GM12878 (cell line): ENCODE data around the gene PACS1. TPM values are rescaled to one million over a fixed set of nuclear protein-coding genes. Genes with fewer than 3 reads are reported as not detected.

ENCODE experiments used
- ATAC-seq: fragments of 200-7000 bp; cut with Tn5 transposase; 3 replicates; pipeline ENCODE4 v1.9.1; 2020; ENCODE audit warnings: mild to moderate bottlenecking, moderate library complexity
- BruUV-seq: library from RNA; stranded (reverse); fragments of 400-500 nt; replicated peaks from 2 replicates; lab custom pipeline; 2021; lab: Mats Ljungman, UMichigan
- CTCF ChIA-PET: fragments of 300-600 bp; sonication (Branson Sonifier 250); formaldehyde crosslinking; extraction: SDS; loops from one replicate; lab custom pipeline; 2021; ENCODE audit warnings: inconsistent platforms; lab: Yijun Ruan, JAX
- POLR2A ChIA-PET: fragments of 350-600 bp; formaldehyde crosslinking; extraction: SDS; loops from one replicate; lab custom pipeline; 2021; ENCODE audit warnings: inconsistent platforms; lab: Charles Lee
- RAD21 ChIA-PET: fragments of 300-600 bp; sonication (Branson Sonifier 250); formaldehyde crosslinking; loops from one replicate; lab custom pipeline; 2023; ENCODE audit warnings: antibody characterized with exemption; ENCODE audit not compliant: unreplicated experiment; lab: Charles Lee
- SMC1A ChIA-PET: fragments of 300-600 bp; sonication (Branson Sonifier 250); formaldehyde crosslinking; loops from one replicate; lab custom pipeline; 2023; ENCODE audit not compliant: unreplicated experiment, uncharacterized antibody; lab: Charles Lee
- DNase-seq: peaks from one replicate; pipeline ENCODE4 v3.0.0-alpha.2; 2011; ENCODE audit warnings: low read depth, low spot score
- FAIRE-seq: peaks from 3 replicates; lab custom pipeline; 2011; peaks lifted over from hg19 to GRCh38; lab: Jason Lieb, UNC
- H2AFZ ChIP-seq: 2 replicates; pipeline ENCODE4 v1.6.0; 2011; ENCODE audit warnings: low read depth, low read length, control low read depth; ENCODE audit not compliant: control insufficient read depth
- H3K27ac ChIP-seq: 2 replicates; pipeline ENCODE4 v1.5.1; 2011; ENCODE audit warnings: control low read depth; ENCODE audit not compliant: control insufficient read depth, insufficient read depth
- H3K27me3 ChIP-seq, 2 experiments: replicated peaks in 1 of 2; 2 replicates each; pipeline versions ENCODE4 v1.6.0 to v1.6.1; 2011; ENCODE audit warnings: low read length in 1 of 2; ENCODE audit not compliant: control insufficient read depth in 2 of 2, insufficient read depth in 2 of 2
- H3K36me3 ChIP-seq, 2 experiments: 2 replicates each; pipeline ENCODE4 v1.5.1; 2011; ENCODE audit warnings: low read length in 1 of 2; ENCODE audit not compliant: control insufficient read depth in 2 of 2, insufficient read depth in 2 of 2
- H3K4me1 ChIP-seq: 2 replicates; pipeline ENCODE4 v1.6.1; 2011; ENCODE audit warnings: mild to moderate bottlenecking, low read length, moderate library complexity, mixed read lengths; ENCODE audit not compliant: control insufficient read depth, insufficient read depth
- H3K4me2 ChIP-seq: 2 replicates; pipeline ENCODE4 v1.6.0; 2011; ENCODE audit warnings: control low read depth; ENCODE audit not compliant: control insufficient read depth, insufficient read depth
- H3K4me3 ChIP-seq: fragments of 200-600 bp; sonication (generic); 2 replicates; pipeline ENCODE4 v1.5.1; 2016
- H3K79me2 ChIP-seq: 2 replicates; pipeline ENCODE4 v1.6.0; 2011; ENCODE audit warnings: low read length; ENCODE audit not compliant: control insufficient read depth, insufficient read depth
- H3K9ac ChIP-seq: 2 replicates; pipeline ENCODE4 v1.8.0; 2011; ENCODE audit warnings: low read length, control low read depth, mixed read lengths; ENCODE audit not compliant: control insufficient read depth, insufficient read depth
- H3K9me3 ChIP-seq: replicated peaks from 3 replicates; pipeline ENCODE4 v1.5.1; 2011; ENCODE audit warnings: mild to moderate bottlenecking, low read length; ENCODE audit not compliant: control insufficient read depth, insufficient read depth
- H4K20me1 ChIP-seq: 2 replicates; pipeline ENCODE4 v1.6.0; 2011; ENCODE audit not compliant: control insufficient read depth, insufficient read depth
- LARP7 ChIP-seq: fragments of 450-650 bp; IDR thresholded peaks from 2 replicates; pipeline ENCODE4 v1.6.1; 2017; ENCODE audit warnings: mild to moderate bottlenecking
- NR2C2 ChIP-seq: IDR thresholded peaks from 2 replicates; pipeline ENCODE4 v1.6.1; 2011; ENCODE audit warnings: borderline replicate concordance, low read depth; ENCODE audit not compliant: control insufficient read depth, insufficient read length
- SMC3 ChIP-seq: IDR thresholded peaks from 2 replicates; pipeline ENCODE4 v1.6.1; 2011; ENCODE audit warnings: low read length, improper control_type of control experiment, borderline replicate concordance
- SP1 ChIP-seq: IDR thresholded peaks from one replicate; pipeline ENCODE4 v1.6.1; 2011; ENCODE audit warnings: low read depth, low read length
- SPI1 ChIP-seq: IDR thresholded peaks from 2 replicates; pipeline ENCODE4 v1.6.1; 2011; ENCODE audit warnings: low read depth, mild to moderate bottlenecking, low read length, moderate library complexity, borderline replicate concordance; ENCODE audit not compliant: insufficient read depth
- YBX1 ChIP-seq: fragments of 450-650 bp; IDR thresholded peaks from 2 replicates; pipeline ENCODE4 v1.6.1; 2016; ENCODE audit warnings: antibody characterized with exemption
- ZNF207 ChIP-seq: fragments of 450-650 bp; IDR thresholded peaks from 2 replicates; pipeline ENCODE4 v1.6.1; 2014; ENCODE audit warnings: antibody characterized with exemption, mild to moderate bottlenecking, borderline replicate concordance
- WGBS: methylation state at CpG from one replicate; pipeline ENCODE4 v1.1.6; 2016; ENCODE audit warnings: low lambda C conversion rate; ENCODE audit not compliant: insufficient replicate concordance, insufficient coverage; ENCODE audit errors: missing lambda C conversion rate; 5-methylcytosine and 5-hydroxymethylcytosine counted together
- in situ Hi-C: fragments of 300-500 bp; cut with MboI; formaldehyde crosslinking; loops from 9 replicates; pipeline ENCODE4 v1.14.3; 2018; ENCODE audit warnings: mixed read lengths
- intact Hi-C: fragments of 100-400 bp; cut with micrococcal nuclease; formaldehyde crosslinking; loops from one replicate; pipeline ENCODE4 v1.14.2; 2022; ENCODE audit not compliant: unreplicated experiment
- polyA plus RNA-seq, 11 experiments: library from polyadenylated mRNA; depleted of rRNA in 4 of 11; unstranded in 6 of 11; stranded (reverse) in 5 of 11; fragments of >200 nt; fragmentation: Nextera tagmentation in 4 of 11; fragmentation: Illumina TruSeq in 1 of 11; extraction: Ambion mirVana in 4 of 11; extraction: Trizol in 1 of 11; gene quantifications; 1 replicate in 1 of 11; 2 replicates in 10 of 11; pipeline versions ENCODE4 v1.2.1 to v1.2.3, GENCODE V29; 2011 to 2016; ENCODE audit warnings: inconsistent platforms in 2 of 11, missing spikeins in 2 of 11, low read depth in 1 of 11
- total RNA-seq, 4 experiments: library from RNA; depleted of rRNA in 3 of 4; stranded (reverse); fragments of >200 nt in 3 of 4; fragmentation: Illumina TruSeq in 1 of 4; extraction: Trizol in 1 of 4; gene quantifications; 2 replicates each; pipeline versions ENCODE4 v1.2.1 to v1.2.3, GENCODE V29; 2013 to 2021
- TF ChIP-seq, protein P1 (sequence below): IDR thresholded peaks from 2 replicates; pipeline ENCODE4 v1.6.1; 2012; ENCODE audit warnings: improper control_type of control experiment, low read depth, low read length; ENCODE audit not compliant: insufficient replicate concordance
- TF ChIP-seq, protein P2 (sequence below): IDR thresholded peaks from 2 replicates; pipeline ENCODE4 v1.6.1; 2011; ENCODE audit warnings: borderline replicate concordance, low read depth, mild to moderate bottlenecking, moderate library complexity, mixed read lengths, low read length; ENCODE audit not compliant: insufficient read depth; ENCODE audit errors: extremely low read length
- TF ChIP-seq, protein P3 (sequence below): IDR thresholded peaks from 2 replicates; pipeline ENCODE4 v1.6.1; 2011; ENCODE audit warnings: mild to moderate bottlenecking, low read depth, low read length, moderate library complexity; ENCODE audit not compliant: insufficient replicate concordance

Gene PACS1
- total and polyA plus RNA-seq, 10 of the 15 experiments (the other 5 are each of a cell fraction or from before 2014, with no cell fraction given), result 1.1 to 74.3 (median 17.9) TPM

DNA sequence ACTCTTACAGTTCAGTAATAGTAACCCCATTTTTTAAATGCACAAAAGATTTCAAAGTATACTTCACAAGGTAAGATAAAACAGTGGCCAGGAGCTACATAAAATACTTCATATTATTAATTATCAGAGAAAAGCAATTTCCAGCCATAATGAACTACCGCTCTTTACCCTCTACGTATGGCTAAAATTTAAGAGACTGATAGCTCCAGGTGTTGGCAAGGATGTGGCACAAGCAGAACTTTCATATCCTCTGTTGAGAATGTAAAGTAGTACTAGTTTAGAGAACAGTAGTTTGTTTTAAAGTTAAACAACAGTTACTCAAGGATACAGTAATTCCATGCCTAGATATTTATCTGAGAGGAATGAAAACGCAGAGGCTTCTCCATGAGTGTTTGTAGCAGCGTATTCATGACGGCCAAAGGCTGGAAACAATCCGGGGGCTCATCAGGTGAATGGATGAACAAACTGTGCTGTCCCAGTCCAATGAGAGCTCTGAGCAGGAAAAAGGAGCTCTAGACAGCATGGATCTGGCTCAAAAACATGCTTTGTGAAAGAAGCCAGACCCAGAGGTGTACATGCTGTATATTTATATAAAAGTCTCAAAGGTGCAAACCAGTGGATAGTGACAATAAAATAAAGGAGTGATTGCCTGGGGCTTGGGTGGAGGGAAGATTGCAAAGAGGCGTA is 85.5 kb downstream of the PACS1 start:
- Histone ChIP-seq H3K9ac (no peak overlapping the region), H3K27me3 (no peaks in the 10 kb centered on the region), H3K4me1 (peaks cover 28% of the 10 kb centered on the region), H3K79me2 (peaks cover 2% of the 10 kb centered on the region), H3K4me2 (no peak overlapping the region), H3K27ac (no peak overlapping the region), H3K36me3 (peaks cover 0 to 4% of the 10 kb centered on the region in 2 experiments; a peak in 1 of 4 replicates), H3K9me3 (peaks cover 4% of the 10 kb centered on the region), H3K4me3 (no peak overlapping the region), H4K20me1 (no peaks in the 10 kb centered on the region), H2AFZ (no peak overlapping the region)
- SMC1A ChIA-PET, result interaction anchor here (0.8 to 1.6 kb wide), 4 partner anchors 9 to 74 kb away, joined by 3 to 7 read pairs (median 4); no protein-coding TSS in a partner anchor
- no peak for ATAC-seq
- intact Hi-C loops (no loop called here), in situ Hi-C loops (no loop called here)
- no TSS peak for BruUV-seq
- RAD21 ChIA-PET, result no interaction called here
- 96% methylated on average over 7 of the region's 7 CpGs for WGBS
- CTCF ChIA-PET, result no interaction called here
- peak; percentile 13 for FAIRE-seq
- POLR2A ChIA-PET, result interaction anchor here (0.6 kb wide), 1 partner anchor 105 kb away, joined by 3 read pairs; no protein-coding TSS in a partner anchor
- no peak for TF ChIP-seq SMC3
- no peak for TF ChIP-seq LARP7
- TF ChIP-seq, protein P1, sequence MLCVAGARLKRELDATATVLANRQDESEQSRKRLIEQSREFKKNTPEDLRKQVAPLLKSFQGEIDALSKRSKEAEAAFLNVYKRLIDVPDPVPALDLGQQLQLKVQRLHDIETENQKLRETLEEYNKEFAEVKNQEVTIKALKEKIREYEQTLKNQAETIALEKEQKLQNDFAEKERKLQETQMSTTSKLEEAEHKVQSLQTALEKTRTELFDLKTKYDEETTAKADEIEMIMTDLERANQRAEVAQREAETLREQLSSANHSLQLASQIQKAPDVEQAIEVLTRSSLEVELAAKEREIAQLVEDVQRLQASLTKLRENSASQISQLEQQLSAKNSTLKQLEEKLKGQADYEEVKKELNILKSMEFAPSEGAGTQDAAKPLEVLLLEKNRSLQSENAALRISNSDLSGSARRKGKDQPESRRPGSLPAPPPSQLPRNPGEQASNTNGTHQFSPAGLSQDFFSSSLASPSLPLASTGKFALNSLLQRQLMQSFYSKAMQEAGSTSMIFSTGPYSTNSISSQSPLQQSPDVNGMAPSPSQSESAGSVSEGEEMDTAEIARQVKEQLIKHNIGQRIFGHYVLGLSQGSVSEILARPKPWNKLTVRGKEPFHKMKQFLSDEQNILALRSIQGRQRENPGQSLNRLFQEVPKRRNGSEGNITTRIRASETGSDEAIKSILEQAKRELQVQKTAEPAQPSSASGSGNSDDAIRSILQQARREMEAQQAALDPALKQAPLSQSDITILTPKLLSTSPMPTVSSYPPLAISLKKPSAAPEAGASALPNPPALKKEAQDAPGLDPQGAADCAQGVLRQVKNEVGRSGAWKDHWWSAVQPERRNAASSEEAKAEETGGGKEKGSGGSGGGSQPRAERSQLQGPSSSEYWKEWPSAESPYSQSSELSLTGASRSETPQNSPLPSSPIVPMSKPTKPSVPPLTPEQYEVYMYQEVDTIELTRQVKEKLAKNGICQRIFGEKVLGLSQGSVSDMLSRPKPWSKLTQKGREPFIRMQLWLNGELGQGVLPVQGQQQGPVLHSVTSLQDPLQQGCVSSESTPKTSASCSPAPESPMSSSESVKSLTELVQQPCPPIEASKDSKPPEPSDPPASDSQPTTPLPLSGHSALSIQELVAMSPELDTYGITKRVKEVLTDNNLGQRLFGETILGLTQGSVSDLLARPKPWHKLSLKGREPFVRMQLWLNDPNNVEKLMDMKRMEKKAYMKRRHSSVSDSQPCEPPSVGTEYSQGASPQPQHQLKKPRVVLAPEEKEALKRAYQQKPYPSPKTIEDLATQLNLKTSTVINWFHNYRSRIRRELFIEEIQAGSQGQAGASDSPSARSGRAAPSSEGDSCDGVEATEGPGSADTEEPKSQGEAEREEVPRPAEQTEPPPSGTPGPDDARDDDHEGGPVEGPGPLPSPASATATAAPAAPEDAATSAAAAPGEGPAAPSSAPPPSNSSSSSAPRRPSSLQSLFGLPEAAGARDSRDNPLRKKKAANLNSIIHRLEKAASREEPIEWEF, result no peak
- TF ChIP-seq, protein P2, sequence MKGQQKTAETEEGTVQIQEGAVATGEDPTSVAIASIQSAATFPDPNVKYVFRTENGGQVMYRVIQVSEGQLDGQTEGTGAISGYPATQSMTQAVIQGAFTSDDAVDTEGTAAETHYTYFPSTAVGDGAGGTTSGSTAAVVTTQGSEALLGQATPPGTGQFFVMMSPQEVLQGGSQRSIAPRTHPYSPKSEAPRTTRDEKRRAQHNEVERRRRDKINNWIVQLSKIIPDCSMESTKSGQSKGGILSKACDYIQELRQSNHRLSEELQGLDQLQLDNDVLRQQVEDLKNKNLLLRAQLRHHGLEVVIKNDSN, result no peak
- no peak for TF ChIP-seq SP1
- TF ChIP-seq SPI1, result no peak
- no peak for TF ChIP-seq YBX1
- no peak for TF ChIP-seq ZNF207
- TF ChIP-seq NR2C2, result no peak
- TF ChIP-seq, protein P3, sequence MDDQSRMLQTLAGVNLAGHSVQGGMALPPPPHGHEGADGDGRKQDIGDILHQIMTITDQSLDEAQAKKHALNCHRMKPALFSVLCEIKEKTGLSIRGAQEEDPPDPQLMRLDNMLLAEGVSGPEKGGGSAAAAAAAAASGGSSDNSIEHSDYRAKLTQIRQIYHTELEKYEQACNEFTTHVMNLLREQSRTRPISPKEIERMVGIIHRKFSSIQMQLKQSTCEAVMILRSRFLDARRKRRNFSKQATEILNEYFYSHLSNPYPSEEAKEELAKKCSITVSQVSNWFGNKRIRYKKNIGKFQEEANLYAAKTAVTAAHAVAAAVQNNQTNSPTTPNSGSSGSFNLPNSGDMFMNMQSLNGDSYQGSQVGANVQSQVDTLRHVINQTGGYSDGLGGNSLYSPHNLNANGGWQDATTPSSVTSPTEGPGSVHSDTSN, result no peak
- no peak for DNase-seq
